Inflammatory macrophage (primary cell): ENCODE data around the gene IST1.

Source experiments
- DNase-seq, 2 donors: peaks; one replicate each; pipeline ENCODE4 v3.0.0-alpha.2; 2020 to 2022

IST1 gene

DNA sequence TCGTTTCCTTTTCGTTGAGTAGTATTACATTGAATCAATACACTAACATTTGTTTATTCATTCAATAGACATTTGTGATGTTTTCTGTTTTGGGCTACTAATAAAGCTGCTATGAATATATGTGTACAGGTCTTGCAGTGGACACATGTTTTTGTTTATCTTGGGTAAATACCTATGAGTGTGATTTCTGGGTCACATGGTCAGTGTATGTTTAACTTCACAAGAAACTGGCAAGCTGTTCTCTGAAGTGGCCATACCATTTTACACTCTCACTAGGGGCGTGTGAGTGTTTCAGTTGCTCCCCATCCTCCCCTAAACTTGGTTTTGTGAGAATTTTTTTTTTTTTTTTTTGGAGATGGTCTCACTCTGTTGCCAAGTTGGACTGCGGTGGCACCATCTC is 69.9 kb downstream of the IST1 start:
- no peak for DNase-seq

- DNase-seq, result no peak
These were observed 71.6 kb downstream of the IST1 start for GRCh38 chr16:71966932-71967331.

DNA sequence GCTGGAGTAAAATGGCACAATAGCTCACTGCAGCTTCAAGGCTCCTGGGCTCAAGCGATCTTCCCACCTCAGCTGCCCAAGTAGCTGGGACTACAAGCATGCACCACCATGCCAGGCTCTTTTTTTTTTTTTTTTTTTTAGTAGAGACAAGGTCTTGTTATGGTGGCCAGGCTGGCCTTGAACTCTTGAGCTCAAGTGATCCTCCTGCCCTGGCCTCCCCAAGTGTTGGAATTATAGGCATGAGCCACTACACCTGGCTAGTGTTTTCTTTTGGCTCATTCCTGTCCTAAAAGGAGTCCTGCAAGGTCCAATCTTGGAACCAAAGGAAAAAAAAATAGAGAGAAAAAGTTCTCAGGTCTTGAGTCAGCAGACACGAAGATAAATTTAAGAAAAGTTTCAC is 74.0 kb downstream of the IST1 start:
- no peak for DNase-seq

DNA sequence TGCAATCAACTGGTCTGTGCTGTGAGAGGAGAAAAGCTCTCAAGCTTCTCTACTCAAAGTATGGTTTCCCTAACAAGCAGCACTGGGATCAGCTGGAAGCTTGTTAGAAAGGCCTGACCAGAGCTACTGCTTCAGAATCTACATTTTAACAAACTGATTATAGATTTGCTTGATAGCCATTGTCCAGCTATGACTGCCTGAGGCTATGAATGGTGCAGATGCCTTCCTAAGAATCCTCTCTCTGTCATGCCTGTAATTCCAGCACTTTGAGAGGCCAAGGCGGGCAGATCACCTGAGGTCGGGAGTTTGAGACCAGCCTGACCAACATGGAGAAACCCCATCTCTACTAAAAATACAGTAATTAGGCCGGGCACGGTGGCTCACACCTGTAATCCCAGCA is 76.2 kb downstream of the IST1 start:
- no peak for DNase-seq

DNA sequence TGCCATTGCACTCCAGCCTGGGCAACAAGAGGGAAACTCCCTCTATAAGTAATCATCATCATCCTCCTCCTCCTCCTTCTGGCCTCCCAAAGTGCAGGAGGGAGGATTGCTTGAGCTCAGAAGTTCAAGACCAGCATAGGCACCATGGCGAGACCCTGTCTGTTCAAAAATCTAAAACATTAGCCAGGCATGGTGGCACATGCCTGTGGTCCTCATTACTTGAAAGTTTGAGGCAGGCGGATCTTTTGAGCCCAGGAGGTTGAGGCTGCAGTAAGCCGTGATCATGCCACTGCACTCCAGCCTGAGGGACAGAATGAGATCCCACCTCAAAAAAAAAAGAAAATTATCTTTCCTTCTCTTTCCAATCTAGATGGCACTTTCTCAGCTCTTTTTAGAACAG is 77.0 kb downstream of the IST1 start:
- DNase-seq, result no peak

DNA sequence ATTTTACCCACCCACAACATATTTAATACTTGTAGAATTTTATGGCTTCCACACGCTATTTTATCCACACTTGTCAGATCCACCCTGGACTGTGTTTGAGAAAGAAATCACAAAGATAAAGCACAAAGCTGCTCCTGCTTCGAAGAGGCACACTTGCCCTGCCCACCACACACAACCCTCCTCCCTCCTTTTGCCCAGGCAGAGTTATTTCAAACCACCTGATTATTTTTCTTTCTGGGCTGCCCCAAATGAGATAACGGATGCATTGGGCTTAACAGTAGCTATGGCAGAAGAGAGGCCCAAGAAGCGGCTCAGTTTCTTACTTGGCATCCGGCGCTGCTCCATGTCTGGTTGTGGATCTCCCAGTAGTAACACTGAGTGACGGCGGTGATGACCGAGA is 77.7 kb downstream of the IST1 start:
- no peak for DNase-seq

DNA sequence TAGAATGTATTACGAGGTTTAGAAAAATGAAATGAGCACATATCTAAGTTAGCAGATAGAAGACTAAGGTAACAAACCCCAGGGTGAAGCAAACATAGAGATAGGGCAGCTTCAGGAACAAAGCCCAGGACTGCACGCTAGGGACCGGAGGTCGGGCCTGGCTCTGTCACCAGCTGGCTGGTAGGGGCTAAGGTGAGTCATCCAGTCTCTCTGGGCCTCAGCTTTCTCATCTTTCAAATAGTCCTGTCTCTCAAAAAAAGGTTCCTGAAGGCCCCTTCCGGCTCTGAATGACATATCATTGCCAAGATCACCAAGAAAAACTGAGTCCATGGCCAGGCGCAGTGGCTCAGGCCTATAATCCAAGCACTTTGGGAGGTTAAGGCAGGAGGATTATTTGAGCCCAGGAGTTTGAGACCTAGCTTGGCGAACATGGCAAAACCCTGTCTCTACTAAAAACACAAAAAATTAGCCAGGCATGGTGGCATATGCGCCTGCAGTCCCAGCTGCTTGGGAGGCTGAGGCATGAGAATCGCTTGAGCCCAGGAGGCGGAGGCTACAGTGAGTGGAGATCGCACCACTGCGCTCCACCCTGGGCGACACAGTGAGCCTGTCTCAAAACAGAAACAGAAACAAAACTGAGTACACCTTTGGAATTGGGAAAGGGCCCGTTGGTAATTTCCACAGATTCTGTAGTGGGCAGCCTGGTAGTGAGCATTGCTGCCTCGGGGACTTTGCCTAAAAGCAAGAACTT is 78.9 kb downstream of the IST1 start:
- DNase-seq, result no peak
